A549 treated with CORT108297 at 1 μM for 4 hours (cell line): ENCODE measurements around the gene SLC25A43. TPM values are rescaled to one million over a fixed set of nuclear protein-coding genes. Genes with fewer than 3 reads are reported as not detected.

Experiments
- total RNA-seq: library from RNA; stranded (reverse); fragments of 200-300 nt; extraction: Qiagen RNA extraction; gene quantifications from 5 replicates; pipeline ENCODE4 v1.2.3, GENCODE V29; 2022

Gene SLC25A43
- 27.8 to 34.1 TPM (median 32.5 TPM) in 5 replicates for total RNA-seq

GRCh38 chrX:119398974-119399771 lies at the start of gene SLC25A43:
SLC25A43 (plus strand) TSS chrX:119399336; CDS start chrX:119399404, 68 bp downstream.

GRCh38 chrX:119467842-119468550 lies 68.9 kb downstream of the SLC25A43 start, which contains the start of gene SLC25A5:
SLC25A5 (plus strand) TSS chrX:119468444; CDS start chrX:119468516, 72 bp downstream.

Other genes starting within 250 kb of the SLC25A43 start
- gene PGRMC1, start 163.1 kb upstream of the SLC25A43 start, total RNA-seq = 150 to 165 TPM (median 160 TPM) in 5 replicates
- gene SLC25A5, start 69.1 kb downstream of the SLC25A43 start, total RNA-seq = 720 to 781 TPM (median 771 TPM) in 5 replicates
- gene STEEP1, start 166.1 kb downstream of the SLC25A43 start, total RNA-seq = 30.3 to 37.8 TPM (median 31.1 TPM) in 5 replicates
- gene UBE2A, start 175.2 kb downstream of the SLC25A43 start, total RNA-seq = 132 to 153 TPM (median 138 TPM) in 5 replicates
- 16.2 to 19.5 TPM (median 17.0 TPM) in 5 replicates for gene NKRF, start 207.1 kb downstream of the SLC25A43 start, total RNA-seq